IMR-90 (cell line): ENCODE results near the gene HINT3. TPM values are rescaled to one million over a fixed set of nuclear protein-coding genes. Genes with fewer than 3 reads are reported as not detected.

Experiments
- ATAC-seq: fragments of 200-7000 bp; cut with Tn5 transposase; 2 replicates; pipeline ENCODE4 v1.9.1; 2020; ENCODE audit warnings: low read depth, mild to moderate bottlenecking, moderate library complexity
- Bru-seq: library from RNA; stranded (reverse); fragments of 400-500 nt; gene quantifications from one replicate; lab custom pipeline; 2021; lab: Mats Ljungman, UMichigan
- BruChase-seq, 2 experiments: library from RNA; stranded (reverse); fragments of 400-500 nt; gene quantifications; one replicate each; lab custom pipeline; 2021; lab: Mats Ljungman, UMichigan
- BruUV-seq: library from RNA; stranded (reverse); fragments of 400-500 nt; replicated peaks from 2 replicates; lab custom pipeline; 2021; lab: Mats Ljungman, UMichigan
- CTCF ChIA-PET: fragments of 300-600 bp; formaldehyde crosslinking; extraction: SDS; loops from one replicate; lab custom pipeline; 2021; ENCODE audit warnings: antibody characterized with exemption; lab: Yijun Ruan, JAX
- POLR2A ChIA-PET: fragments of 300-600 bp; sonication (Branson Sonifier 250); formaldehyde crosslinking; loops from one replicate; lab custom pipeline; 2022; ENCODE audit warnings: antibody characterized with exemption; ENCODE audit not compliant: unreplicated experiment; lab: Charles Lee
- DNase-seq: peaks from one replicate; pipeline ENCODE4 v3.0.0; 2013
- H2AFZ ChIP-seq: replicated peaks from 2 replicates; pipeline ENCODE3; 2013; ENCODE audit warnings: low read length, mild to moderate bottlenecking; ENCODE audit not compliant: poor library complexity
- H2AK5ac ChIP-seq: 2 replicates; pipeline ENCODE4 v1.6.1; 2013; ENCODE audit warnings: low read depth, low read length, inconsistent platforms
- H2AK9ac ChIP-seq: replicated peaks from 2 replicates; pipeline ENCODE3; 2013; ENCODE audit warnings: mild to moderate bottlenecking, low read depth, low read length, moderate library complexity; ENCODE audit not compliant: poor library complexity
- H2BK120ac ChIP-seq: 2 replicates; pipeline ENCODE4 v1.6.1; 2013; ENCODE audit warnings: low read depth, low read length, inconsistent platforms
- H2BK15ac ChIP-seq: 3 replicates; pipeline ENCODE4 v1.6.1; 2013; ENCODE audit warnings: low read depth, low read length, inconsistent platforms
- H2BK20ac ChIP-seq: 2 replicates; pipeline ENCODE4 v1.6.1; 2013; ENCODE audit warnings: low read depth, mild to moderate bottlenecking, inconsistent platforms, low read length, moderate library complexity
- H2BK5ac ChIP-seq: 2 replicates; pipeline ENCODE4 v1.6.1; 2013; ENCODE audit warnings: mild to moderate bottlenecking, low read depth, low read length, inconsistent platforms; ENCODE audit not compliant: poor library complexity, severe bottlenecking
- H3K14ac ChIP-seq: replicated peaks from 2 replicates; pipeline ENCODE4 v1.6.1; 2013; ENCODE audit warnings: low read depth, low read length, inconsistent platforms
- H3K18ac ChIP-seq: 2 replicates; pipeline ENCODE4 v1.6.1; 2013; ENCODE audit warnings: low read depth, low read length, control low read depth
- H3K23ac ChIP-seq: 2 replicates; pipeline ENCODE4 v1.6.1; 2013; ENCODE audit warnings: low read depth, low read length, inconsistent platforms
- H3K27ac ChIP-seq: 2 replicates; pipeline ENCODE4 v1.5.1; 2013; ENCODE audit warnings: mild to moderate bottlenecking, control low read depth, low read length; ENCODE audit not compliant: insufficient read depth
- H3K27me3 ChIP-seq: 2 replicates; pipeline ENCODE4 v1.6.1; 2013; ENCODE audit warnings: low read length; ENCODE audit not compliant: control insufficient read depth, insufficient read depth
- H3K36me3 ChIP-seq: 2 replicates; pipeline ENCODE4 v1.6.1; 2013; ENCODE audit warnings: low read length, mixed read lengths; ENCODE audit not compliant: control insufficient read depth, insufficient read depth
- H3K4ac ChIP-seq: 2 replicates; pipeline ENCODE4 v1.6.1; 2013; ENCODE audit warnings: low read depth, low read length, inconsistent platforms
- H3K4me1 ChIP-seq: 2 replicates; pipeline ENCODE4 v1.6.1; 2013; ENCODE audit warnings: low read length, mixed read lengths; ENCODE audit not compliant: control insufficient read depth, insufficient read depth
- H3K4me2 ChIP-seq: 2 replicates; pipeline ENCODE4 v1.6.1; 2013; ENCODE audit warnings: low read depth, mild to moderate bottlenecking, control low read depth, low read length, moderate library complexity
- H3K4me3 ChIP-seq: 2 replicates; pipeline ENCODE4 v1.5.1; 2013; ENCODE audit warnings: low read depth, mild to moderate bottlenecking, control low read depth, low read length, moderate library complexity; ENCODE audit not compliant: insufficient read depth
- H3K56ac ChIP-seq: 2 replicates; pipeline ENCODE4 v1.6.1; 2013; ENCODE audit warnings: low read length, inconsistent platforms; ENCODE audit not compliant: insufficient read depth; ENCODE audit errors: extremely low read depth
- H3K79me1 ChIP-seq, 2 experiments: 2 replicates each; pipeline ENCODE4 v1.6.1; 2013; ENCODE audit warnings: low read length in 2 of 2, inconsistent platforms in 1 of 2, low read depth in 1 of 2
- H3K9ac ChIP-seq: 2 replicates; pipeline ENCODE4 v1.6.1; 2013; ENCODE audit warnings: low read depth, low read length, control low read depth
- H3K9me1 ChIP-seq: 2 replicates; pipeline ENCODE4 v1.6.1; 2013; ENCODE audit warnings: low read length, inconsistent platforms; ENCODE audit not compliant: insufficient read depth
- H3K9me3 ChIP-seq: 2 replicates; pipeline ENCODE4 v1.6.1; 2013; ENCODE audit warnings: low read length; ENCODE audit not compliant: control insufficient read depth, insufficient read depth
- H4K20me1 ChIP-seq: 2 replicates; pipeline ENCODE4 v1.6.1; 2013; ENCODE audit warnings: low read length, inconsistent platforms; ENCODE audit not compliant: insufficient read depth
- H4K5ac ChIP-seq: 2 replicates; pipeline ENCODE4 v1.6.1; 2013; ENCODE audit warnings: mild to moderate bottlenecking, low read depth, low read length, control low read depth
- H4K8ac ChIP-seq, 2 experiments: 2 replicates each; pipeline ENCODE4 v1.6.1; 2013; ENCODE audit warnings: low read depth in 2 of 2, low read length in 2 of 2, control low read depth in 1 of 2, inconsistent platforms in 1 of 2
- H4K91ac ChIP-seq: 2 replicates; pipeline ENCODE4 v1.6.1; 2013; ENCODE audit warnings: low read depth, low read length, inconsistent platforms; ENCODE audit not compliant: insufficient read depth
- BHLHE40 ChIP-seq: fragments of 150-350 bp; IDR thresholded peaks from 2 replicates; pipeline ENCODE4 v1.6.1; 2016; ENCODE audit warnings: mild to moderate bottlenecking, low read depth, low read length
- CHD1 ChIP-seq: IDR thresholded peaks from 2 replicates; pipeline ENCODE4 v1.6.1; 2012; ENCODE audit warnings: low read depth, low read length, improper control_type of control experiment
- CTCF ChIP-seq: conservative IDR thresholded peaks from 2 replicates; pipeline ENCODE4 v1.5.1; 2012; ENCODE audit warnings: mild to moderate bottlenecking, low read depth, low read length, improper control_type of control experiment
- ELK1 ChIP-seq: fragments of 150-350 bp; IDR thresholded peaks from 2 replicates; pipeline ENCODE4 v1.6.1; 2016; ENCODE audit warnings: low read depth, mild to moderate bottlenecking, low read length, moderate library complexity, borderline replicate concordance
- FOS ChIP-seq: fragments of 150-350 bp; IDR thresholded peaks from 2 replicates; pipeline ENCODE4 v1.6.1; 2016; ENCODE audit warnings: low read depth, low read length
- MAFK ChIP-seq: IDR thresholded peaks from 2 replicates; pipeline ENCODE4 v1.6.1; 2012; ENCODE audit warnings: low read depth, low read length, improper control_type of control experiment
- NFE2L2 ChIP-seq: fragments of 150-350 bp; IDR thresholded peaks from 2 replicates; pipeline ENCODE4 v1.6.1; 2016; ENCODE audit warnings: low read depth, mild to moderate bottlenecking, low read length
- POLR2A ChIP-seq: IDR thresholded peaks from 2 replicates; pipeline ENCODE4 v1.6.1; 2012; ENCODE audit warnings: mild to moderate bottlenecking, low read depth, low read length
- RAD21 ChIP-seq: IDR thresholded peaks from 2 replicates; pipeline ENCODE4 v1.6.1; 2012; ENCODE audit warnings: low read length, improper control_type of control experiment
- RCOR1 ChIP-seq: IDR thresholded peaks from 2 replicates; pipeline ENCODE4 v1.6.1; 2012; ENCODE audit warnings: mild to moderate bottlenecking, low read length, improper control_type of control experiment; ENCODE audit not compliant: insufficient replicate concordance
- RFX5 ChIP-seq: IDR thresholded peaks from 2 replicates; pipeline ENCODE4 v1.8.0; 2012; ENCODE audit warnings: low read depth, mild to moderate bottlenecking, low read length, moderate library complexity
- WGBS, 2 experiments: methylation state at CpG; one replicate each; pipeline versions ENCODE4 v1.1.5 to v1.1.7; 2013; ENCODE audit warnings: missing lambda C conversion rate in 2 of 2; ENCODE audit not compliant: insufficient read length in 1 of 2; ENCODE audit errors: extremely low coverage in 2 of 2; 5-methylcytosine and 5-hydroxymethylcytosine counted together
- dilution Hi-C: fragments of 300-500 bp; cut with HindIII; formaldehyde crosslinking; loops from one replicate; pipeline ENCODE4 v1.14.3; 2018; ENCODE audit warnings: low sequenced_read_pairs; ENCODE audit not compliant: unreplicated experiment
- in situ Hi-C: fragments of 300-500 bp; cut with MboI; formaldehyde crosslinking; loops from 3 replicates; pipeline ENCODE4 v1.14.3; 2019; ENCODE audit warnings: low sequenced_read_pairs, inconsistent platforms, mixed read lengths
- intact Hi-C: fragments of 100-400 bp; cut with micrococcal nuclease; formaldehyde crosslinking; loops from 2 replicates; pipeline ENCODE4 v1.10.0; 2022
- long read RNA-seq: library from polyadenylated mRNA; unstranded; transcript quantifications from one replicate; pipeline ENCODE4 v2.0.0, GENCODE V29; 2021; ENCODE audit not compliant: unreplicated experiment
- polyA plus RNA-seq, 3 experiments: library from polyadenylated mRNA; depleted of rRNA; stranded (reverse); fragments of >200 nt; gene quantifications; 2 replicates each; pipeline ENCODE4 v1.2.3, GENCODE V29; 2012; ENCODE audit warnings: low replicate concordance in 1 of 3
- total RNA-seq: library from RNA; depleted of rRNA; stranded (reverse); fragments of >200 nt; gene quantifications from 2 replicates; pipeline ENCODE4 v1.2.3, GENCODE V29; 2012; rRNA removed

The HINT3 gene
- total RNA-seq = 6.5 and 9.4 TPM in 2 replicates
- polyA plus RNA-seq (2012; rRNA removed) = 2.3 and 3.4 TPM in 2 replicates
- 2.0 and 2.6 TPM in 2 replicates for polyA plus RNA-seq (2012; cell fraction: cytosol; rRNA removed)
- 0.77 and 1.2 TPM in 2 replicates for polyA plus RNA-seq (2012; cell fraction: nucleus; rRNA removed; ENCODE audit: low replicate concordance)
- Bru-seq, nascent RNA = percentile 71 among the genes with signal in this experiment
- percentile 75 among the genes with signal in this experiment for BruChase-seq, experiment 1, labeled RNA remaining after a 6-hour chase
- BruChase-seq, experiment 2, labeled RNA remaining after a 2-hour chase = percentile 71 among the genes with signal in this experiment
- long read RNA-seq, transcript HINT3-201 (5 exons, 3,314 nt) = major isoform, 12 of 14 reads
- long read RNA-seq, partial matches to known transcripts = 0 of 14 reads
- long read RNA-seq, other reads (novel, unspliced or antisense) = 2 of 14 reads

DNA sequence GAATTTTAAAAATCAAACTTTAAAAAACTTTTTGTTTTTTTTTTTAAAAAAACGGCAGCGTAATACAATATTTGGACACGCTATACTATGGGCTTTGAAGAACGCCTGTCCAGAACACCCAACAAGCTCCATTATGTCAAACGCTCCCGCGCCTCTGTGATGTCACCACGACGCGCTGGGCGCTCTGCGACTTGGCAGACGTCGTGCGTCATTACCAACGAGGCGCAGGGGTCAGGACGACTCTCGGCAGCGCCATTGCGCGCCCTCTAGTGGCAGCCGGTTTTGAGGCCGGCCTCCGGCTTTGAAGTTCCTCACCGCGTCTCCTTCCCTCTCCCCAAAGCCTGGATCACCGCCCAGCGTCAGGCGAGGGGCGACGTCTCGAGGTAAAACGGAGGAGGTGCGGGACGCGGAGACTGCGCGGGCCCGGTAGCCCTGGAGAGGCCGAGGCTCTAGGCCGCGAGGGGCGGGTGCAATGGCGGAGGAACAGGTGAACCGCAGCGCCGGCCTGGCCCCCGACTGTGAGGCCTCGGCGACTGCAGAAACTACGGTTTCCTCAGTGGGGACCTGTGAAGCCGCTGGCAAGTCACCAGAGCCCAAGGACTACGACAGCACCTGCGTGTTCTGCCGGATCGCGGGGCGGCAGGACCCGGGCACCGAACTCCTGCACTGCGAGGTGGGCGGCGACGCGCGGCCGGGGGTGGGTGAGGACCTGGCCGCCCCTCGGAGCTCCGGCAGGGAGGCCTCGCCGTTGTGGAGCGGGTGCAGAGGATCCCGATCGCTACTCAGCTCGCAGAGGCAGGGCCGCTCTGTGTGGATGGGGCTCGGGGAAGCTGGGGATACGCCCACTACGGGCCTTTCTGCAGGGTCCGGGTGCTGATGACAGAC is at the start of gene HINT3:
HINT3 (plus strand) TSS at position 265 of the 885 bp plus-strand sequence; CDS start at position 473, 208 bp downstream.
- Histone ChIP-seq H3K4me2 (peak within 1 kb of the TSS; percentile 97), H2AFZ (peak within 1 kb of the TSS; percentile 99), H3K56ac (peak within 1 kb of the TSS; percentile 39; the same call in 1 of the 2 replicates), H3K18ac (peak within 1 kb of the TSS; percentile 56; the same call in 1 of the 2 replicates), H4K20me1 (no peaks in the 10 kb centered on the region), H3K27me3 (no peaks in the 10 kb centered on the region), H3K9me3 (no peaks in the 10 kb centered on the region), H4K5ac (peak within 1 kb of the TSS; percentile 66), H2BK20ac (no peak within 1 kb of the TSS), H3K23ac (peak within 1 kb of the TSS; percentile 87), H2BK5ac (peak within 1 kb of the TSS; percentile 63), H2AK5ac (peak within 1 kb of the TSS; percentile 74; the same call in 1 of the 2 replicates), H4K91ac (peak within 1 kb of the TSS; percentile 67), H3K14ac (peak within 1 kb of the TSS; percentile 83), H2AK9ac (peak within 1 kb of the TSS; percentile 95), H3K4me1 (no peaks in the 10 kb centered on the region), H3K4me3 (peak within 1 kb of the TSS; percentile 72), H2BK15ac (no peak within 1 kb of the TSS), H3K27ac (peak within 1 kb of the TSS; percentile 62), H4K8ac (peak within 1 kb of the TSS; percentile 32 to 83), H3K9ac (peak within 1 kb of the TSS; percentile 68), H3K9me1 (no peaks in the 10 kb centered on the region; the same call in 1 of the 2 replicates), H2BK120ac (peak within 1 kb of the TSS; percentile 70), H3K36me3 (no peaks in the 10 kb centered on the region), H3K79me1 (peaks cover 14 to 27% of the 10 kb centered on the region in 2 experiments), H3K4ac (peak within 1 kb of the TSS; percentile 76)
- ChIA-PET POLR2A (interaction anchor here (0.5 to 1.1 kb wide), 5 partner anchors 12 to 176 kb away, joined by 3 to 5 read pairs (median 4); partner anchors contain the start of gene NCOA7), CTCF (interaction anchor here (0.6 to 4.0 kb wide), 23 partner anchors 8 to 644 kb away, joined by 3 to 45 read pairs (median 4); partner anchors contain the start of gene NCOA7)
- dilution Hi-C loops = no loop called here
- DNase-seq = peak; percentile 98
- ATAC-seq = peak; percentile 93
- intact Hi-C loops = loop anchor here (1.0 to 5.0 kb wide), 3 partner anchors 50 to 166 kb away; partner anchors contain the start of gene NCOA7
- whole genome bisulfite sequencing, 2 experiments = 4% methylated on average over 28 of the region's 82 CpGs; no CpG with 5 or more reads in 1 of the 2 experiments
- in situ Hi-C loops = loop anchor here (5.0 kb wide), 1 partner anchor 169 kb away; no protein-coding TSS in a partner anchor
- BruUV-seq = no TSS peak
- no peak for TF ChIP-seq RFX5
- no peak for TF ChIP-seq NFE2L2
- 0 out of 2 replicates have a peak, but pooled peaks have one; percentile 40 for TF ChIP-seq CHD1
- TF ChIP-seq POLR2A = peak; percentile 29; the same call in 1 of the 2 replicates
- peak; percentile 38; the same call in 1 of the 2 replicates for TF ChIP-seq FOS
- TF ChIP-seq RCOR1 = peak; percentile 41
- peak; percentile 16; the same call in 1 of the 2 replicates for TF ChIP-seq BHLHE40
- TF ChIP-seq ELK1 = no peak
- TF ChIP-seq CTCF = peak; percentile 97
- TF ChIP-seq MAFK = no peak
- peak; percentile 88 for TF ChIP-seq RAD21
